Testis (tissue), 2 donors: ENCODE measurements around the gene FGB.

Source experiments
- POLR2A ChIP-seq: fragments of 450-650 bp; IDR thresholded peaks from one replicate; pipeline ENCODE4 v1.6.1; 2017; ENCODE audit warnings: antibody characterized with exemption, mild to moderate bottlenecking, moderate library complexity
- TF ChIP-seq, protein P1 (sequence below), 3 experiments: fragments of 450-650 bp in 2 of 3; fragments of 200-600 bp in 1 of 3; sonication (generic) in 1 of 3; IDR thresholded peaks; one replicate each; pipeline ENCODE4 v1.5.1; 2016 to 2019; ENCODE audit warnings: antibody characterized with exemption in 3 of 3, mild to moderate bottlenecking in 2 of 3, moderate library complexity in 1 of 3

DNA sequence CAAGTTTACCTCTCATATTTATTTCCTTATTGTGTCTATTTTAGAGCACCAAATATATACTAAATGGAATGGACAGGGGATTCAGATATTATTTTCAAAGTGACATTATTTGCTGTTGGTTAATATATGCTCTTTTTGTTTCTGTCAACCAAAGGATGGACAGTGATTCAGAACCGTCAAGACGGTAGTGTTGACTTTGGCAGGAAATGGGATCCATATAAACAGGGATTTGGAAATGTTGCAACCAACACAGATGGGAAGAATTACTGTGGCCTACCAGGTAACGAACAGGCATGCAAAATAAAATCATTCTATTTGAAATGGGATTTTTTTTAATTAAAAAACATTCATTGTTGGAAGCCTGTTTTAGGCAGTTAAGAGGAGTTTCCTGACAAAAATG is 6.2 kb downstream of the FGB start:
- TF ChIP-seq, protein P1, sequence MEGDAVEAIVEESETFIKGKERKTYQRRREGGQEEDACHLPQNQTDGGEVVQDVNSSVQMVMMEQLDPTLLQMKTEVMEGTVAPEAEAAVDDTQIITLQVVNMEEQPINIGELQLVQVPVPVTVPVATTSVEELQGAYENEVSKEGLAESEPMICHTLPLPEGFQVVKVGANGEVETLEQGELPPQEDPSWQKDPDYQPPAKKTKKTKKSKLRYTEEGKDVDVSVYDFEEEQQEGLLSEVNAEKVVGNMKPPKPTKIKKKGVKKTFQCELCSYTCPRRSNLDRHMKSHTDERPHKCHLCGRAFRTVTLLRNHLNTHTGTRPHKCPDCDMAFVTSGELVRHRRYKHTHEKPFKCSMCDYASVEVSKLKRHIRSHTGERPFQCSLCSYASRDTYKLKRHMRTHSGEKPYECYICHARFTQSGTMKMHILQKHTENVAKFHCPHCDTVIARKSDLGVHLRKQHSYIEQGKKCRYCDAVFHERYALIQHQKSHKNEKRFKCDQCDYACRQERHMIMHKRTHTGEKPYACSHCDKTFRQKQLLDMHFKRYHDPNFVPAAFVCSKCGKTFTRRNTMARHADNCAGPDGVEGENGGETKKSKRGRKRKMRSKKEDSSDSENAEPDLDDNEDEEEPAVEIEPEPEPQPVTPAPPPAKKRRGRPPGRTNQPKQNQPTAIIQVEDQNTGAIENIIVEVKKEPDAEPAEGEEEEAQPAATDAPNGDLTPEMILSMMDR (IDR thresholded peaks at IDR 0.05) = no peak
- TF ChIP-seq POLR2A = no peak
